Stimulated activated CD4-positive, alpha-beta T cell treated with anti-CD3 and anti-CD28 coated beads, Interleukin-1b, Interleukin-23, amount 100 ng/mL, for 1 hour (primary cell): ENCODE results near the gene MISP.
"Not testable (repeated sequence)": the region's sequence is repeated elsewhere in the genome, so short reads cannot be mapped to it uniquely, and the experiment has no call there.

ENCODE experiments used
- DNase-seq, 2 donors: peaks; one replicate each; pipeline ENCODE4 v3.0.0-alpha.2; 2020; ENCODE audit warnings: low read depth in 2 of 2

Gene MISP

GRCh38 chr19:750640-751423 lies at the start of gene MISP:
TSS of gene MISP (plus strand) at chr19:751112. CDS start at chr19:756947, 5,835 bp downstream.
- no peak for DNase-seq

- DNase-seq, result not testable (repeated sequence)
Observed at GRCh38 chr19:702847-703246, 48.1 kb upstream of the MISP start.

GRCh38 chr19:703329-703650 lies 47.6 kb upstream of the MISP start:
- no peak for DNase-seq

GRCh38 chr19:703651-704446 lies 47.1 kb upstream of the MISP start:
- peak; percentile 20 to 41 for DNase-seq

- no peak for DNase-seq
Observed at GRCh38 chr19:704447-704741, 46.5 kb upstream of the MISP start.

- no peak for DNase-seq
Observed at GRCh38 chr19:708154-709143, 42.5 kb upstream of the MISP start, which contains the start of gene PALM. TSS of gene PALM (plus strand) at chr19:708935. CDS start at chr19:709147, 212 bp downstream.

- no peak for DNase-seq
Observed at GRCh38 chr19:709196-709964, 41.5 kb upstream of the MISP start.

GRCh38 chr19:709965-710571 lies 40.8 kb upstream of the MISP start:
- DNase-seq, result no peak

- DNase-seq, result no peak
Observed at GRCh38 chr19:710767-711166, 40.1 kb upstream of the MISP start.

- DNase-seq, result no peak
Observed at GRCh38 chr19:711254-711653, 39.7 kb upstream of the MISP start.

- no peak for DNase-seq
Observed at GRCh38 chr19:715347-715746, 35.6 kb upstream of the MISP start.

GRCh38 chr19:718251-718951 lies 32.5 kb upstream of the MISP start:
- no peak for DNase-seq

- DNase-seq, result no peak
Observed at GRCh38 chr19:718991-719512, 31.9 kb upstream of the MISP start.

- DNase-seq, result no peak
Observed at GRCh38 chr19:719636-720344, 31.1 kb upstream of the MISP start.

- no peak for DNase-seq
Observed at GRCh38 chr19:720345-721160, 30.4 kb upstream of the MISP start.

GRCh38 chr19:722553-723101 lies 28.3 kb upstream of the MISP start:
- DNase-seq, result no peak

GRCh38 chr19:723247-723646 lies 27.7 kb upstream of the MISP start:
- DNase-seq, result no peak

GRCh38 chr19:723714-724113 lies 27.2 kb upstream of the MISP start:
- no peak for DNase-seq
